ENCODE measurements around the gene ZNF423.

Gene ZNF423

DNA sequence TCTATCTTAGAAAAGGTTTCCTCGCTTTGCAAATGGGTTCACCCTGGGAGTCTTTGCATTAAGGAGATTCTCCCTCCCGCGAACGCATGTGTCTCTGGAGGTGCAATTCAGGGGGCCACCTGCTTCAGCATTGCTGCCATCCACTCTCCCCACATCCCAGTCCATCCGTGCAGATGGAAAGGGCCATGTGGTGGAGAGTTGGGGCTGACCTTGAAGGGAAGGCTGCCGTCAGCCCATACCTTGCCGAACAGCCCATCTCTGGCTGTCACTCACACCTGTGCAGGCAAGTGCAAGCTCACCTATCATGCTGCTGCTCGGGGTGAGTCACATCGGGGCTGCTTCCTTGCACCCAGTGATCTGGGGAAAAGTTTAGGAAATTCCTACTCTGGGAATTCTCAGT lies 106.1 kb downstream of the ZNF423 start:
- TF ChIP-seq, protein P1, sequence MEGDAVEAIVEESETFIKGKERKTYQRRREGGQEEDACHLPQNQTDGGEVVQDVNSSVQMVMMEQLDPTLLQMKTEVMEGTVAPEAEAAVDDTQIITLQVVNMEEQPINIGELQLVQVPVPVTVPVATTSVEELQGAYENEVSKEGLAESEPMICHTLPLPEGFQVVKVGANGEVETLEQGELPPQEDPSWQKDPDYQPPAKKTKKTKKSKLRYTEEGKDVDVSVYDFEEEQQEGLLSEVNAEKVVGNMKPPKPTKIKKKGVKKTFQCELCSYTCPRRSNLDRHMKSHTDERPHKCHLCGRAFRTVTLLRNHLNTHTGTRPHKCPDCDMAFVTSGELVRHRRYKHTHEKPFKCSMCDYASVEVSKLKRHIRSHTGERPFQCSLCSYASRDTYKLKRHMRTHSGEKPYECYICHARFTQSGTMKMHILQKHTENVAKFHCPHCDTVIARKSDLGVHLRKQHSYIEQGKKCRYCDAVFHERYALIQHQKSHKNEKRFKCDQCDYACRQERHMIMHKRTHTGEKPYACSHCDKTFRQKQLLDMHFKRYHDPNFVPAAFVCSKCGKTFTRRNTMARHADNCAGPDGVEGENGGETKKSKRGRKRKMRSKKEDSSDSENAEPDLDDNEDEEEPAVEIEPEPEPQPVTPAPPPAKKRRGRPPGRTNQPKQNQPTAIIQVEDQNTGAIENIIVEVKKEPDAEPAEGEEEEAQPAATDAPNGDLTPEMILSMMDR (IDR thresholded peaks at IDR 0.05; ENCODE audit: insufficient read depth, low read depth, low read length, missing control alignments): no peak
- DNase-seq (ENCODE audit: low read depth): no peak

DNA sequence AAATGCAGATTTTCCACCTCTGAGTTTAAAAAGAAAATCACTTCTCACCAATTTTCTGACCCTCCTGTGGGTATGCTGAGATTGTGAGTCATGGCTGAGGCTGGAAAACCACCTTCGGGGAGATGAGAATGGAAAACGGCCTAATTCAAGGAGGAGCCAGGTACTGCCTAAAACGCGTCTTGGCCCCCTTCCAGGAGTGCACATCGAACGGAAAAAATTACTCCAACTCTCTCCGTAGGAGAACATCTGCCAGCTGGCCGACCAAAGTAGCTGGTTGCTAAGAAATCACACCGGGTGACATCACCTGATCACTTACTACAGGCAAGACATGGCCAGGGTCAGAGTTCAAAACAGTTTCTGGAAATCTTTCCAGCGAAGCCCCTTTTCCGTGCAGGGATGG lies 107.6 kb downstream of the ZNF423 start:
- no peak for DNase-seq (ENCODE audit: low read depth)
- no peak overlapping the region for H3K4me3 ChIP-seq (ENCODE audit: low read depth, low read length)
- TF ChIP-seq, protein P1 (IDR thresholded peaks at IDR 0.05; ENCODE audit: insufficient read depth, low read depth, low read length, missing control alignments): no peak

More for the DNA sequence above, 106.1 kb downstream of the ZNF423 start:
- H3K4me3 ChIP-seq (ENCODE audit: low read depth, low read length): no peak overlapping the region

GRCh38 chr16:49747654-49748053 lies 108.3 kb downstream of the ZNF423 start:
- TF ChIP-seq, protein P1 (IDR thresholded peaks at IDR 0.05; ENCODE audit: insufficient read depth, low read depth, low read length, missing control alignments): no peak
- DNase-seq (ENCODE audit: low read depth): no peak
- H3K4me3 ChIP-seq (ENCODE audit: low read depth, low read length): no peak overlapping the region

- TF ChIP-seq, protein P1 (IDR thresholded peaks at IDR 0.05; ENCODE audit: insufficient read depth, low read depth, low read length, missing control alignments): no peak
- no peak for DNase-seq (ENCODE audit: low read depth)
- no peak overlapping the region for H3K4me3 ChIP-seq (ENCODE audit: low read depth, low read length)
These were observed 109.4 kb downstream of the ZNF423 start for GRCh38 chr16:49746545-49746944.

DNA sequence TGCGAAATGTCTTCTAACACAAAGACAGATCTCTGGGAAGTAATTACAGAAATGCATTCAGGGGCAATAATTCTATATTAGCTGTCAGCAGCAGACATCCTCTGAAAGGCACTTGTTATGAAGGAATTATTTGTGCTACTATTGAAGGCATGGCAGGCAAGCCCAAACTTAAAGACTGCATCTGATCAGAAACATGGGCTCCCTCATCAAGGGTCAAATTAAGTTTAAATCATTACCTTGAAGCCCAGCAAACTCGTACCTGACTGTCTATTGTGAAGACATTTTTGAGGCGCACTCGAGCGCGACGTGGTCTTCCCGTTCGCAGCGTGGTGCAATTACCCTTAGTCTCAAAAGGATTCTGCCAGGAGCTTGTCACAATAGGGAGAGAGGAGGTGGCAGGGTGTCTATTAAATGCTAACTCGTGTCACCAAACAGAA lies 110.6 kb downstream of the ZNF423 start:
- TF ChIP-seq, protein P1 (IDR thresholded peaks at IDR 0.05; ENCODE audit: insufficient read depth, low read depth, low read length, missing control alignments): no peak
- DNase-seq (ENCODE audit: low read depth): no peak
- H3K4me3 ChIP-seq (ENCODE audit: low read depth, low read length): no peak overlapping the region

- TF ChIP-seq, protein P1 (IDR thresholded peaks at IDR 0.05; ENCODE audit: insufficient read depth, low read depth, low read length, missing control alignments): no peak
- no peak for DNase-seq (ENCODE audit: low read depth)
These were observed 111.4 kb downstream of the ZNF423 start for GRCh38 chr16:49744244-49745220.

More at GRCh38 chr16:49744244-49745220, 111.4 kb downstream of the ZNF423 start:
- no peak overlapping the region for H3K4me3 ChIP-seq (ENCODE audit: low read depth, low read length)
